Mammary epithelial cell (primary cell): ENCODE measurements around the gene OGDH.

Experiments
- EZH2 ChIP-seq: IDR thresholded peaks from 2 replicates; pipeline ENCODE4 v1.6.1; 2012; ENCODE audit warnings: low read length, inconsistent platforms, borderline replicate concordance
- TF ChIP-seq, protein P1 (sequence below), 2 donors: IDR thresholded peaks in 1 of 2; conservative IDR thresholded peaks in 1 of 2; 2 replicates each; pipeline ENCODE4 v1.5.1; 2011 to 2012; ENCODE audit warnings: inconsistent platforms in 2 of 2, low read length in 2 of 2, mild to moderate bottlenecking in 2 of 2, control low read depth in 1 of 2, low read depth in 1 of 2; ENCODE audit not compliant: insufficient read depth in 1 of 2; ENCODE audit errors: extremely low read depth in 1 of 2

DNA sequence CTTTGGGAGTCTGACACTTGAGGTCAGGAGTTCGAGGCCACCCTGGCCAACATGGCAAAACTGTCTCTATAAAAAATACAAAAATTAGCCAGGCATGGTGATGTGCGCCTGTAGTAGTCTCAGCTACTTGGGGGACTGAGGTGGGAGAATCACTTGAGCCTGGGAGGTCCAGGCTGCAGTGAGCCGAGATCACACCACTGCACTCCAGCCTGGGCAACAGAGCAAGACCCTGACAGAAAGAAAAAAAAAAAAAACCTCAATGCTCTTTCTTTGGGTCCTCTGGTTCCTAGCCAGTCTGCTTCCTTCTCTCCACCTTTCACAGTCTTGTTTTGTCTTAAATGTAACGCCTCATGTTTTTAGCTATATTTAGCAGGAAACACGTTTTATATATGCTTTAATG lies 9.4 kb downstream of the OGDH start:
- TF ChIP-seq, protein P1, sequence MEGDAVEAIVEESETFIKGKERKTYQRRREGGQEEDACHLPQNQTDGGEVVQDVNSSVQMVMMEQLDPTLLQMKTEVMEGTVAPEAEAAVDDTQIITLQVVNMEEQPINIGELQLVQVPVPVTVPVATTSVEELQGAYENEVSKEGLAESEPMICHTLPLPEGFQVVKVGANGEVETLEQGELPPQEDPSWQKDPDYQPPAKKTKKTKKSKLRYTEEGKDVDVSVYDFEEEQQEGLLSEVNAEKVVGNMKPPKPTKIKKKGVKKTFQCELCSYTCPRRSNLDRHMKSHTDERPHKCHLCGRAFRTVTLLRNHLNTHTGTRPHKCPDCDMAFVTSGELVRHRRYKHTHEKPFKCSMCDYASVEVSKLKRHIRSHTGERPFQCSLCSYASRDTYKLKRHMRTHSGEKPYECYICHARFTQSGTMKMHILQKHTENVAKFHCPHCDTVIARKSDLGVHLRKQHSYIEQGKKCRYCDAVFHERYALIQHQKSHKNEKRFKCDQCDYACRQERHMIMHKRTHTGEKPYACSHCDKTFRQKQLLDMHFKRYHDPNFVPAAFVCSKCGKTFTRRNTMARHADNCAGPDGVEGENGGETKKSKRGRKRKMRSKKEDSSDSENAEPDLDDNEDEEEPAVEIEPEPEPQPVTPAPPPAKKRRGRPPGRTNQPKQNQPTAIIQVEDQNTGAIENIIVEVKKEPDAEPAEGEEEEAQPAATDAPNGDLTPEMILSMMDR (conservative IDR thresholded peaks at IDR 0.05 in 1 of 2, IDR thresholded peaks at IDR 0.05 in 1 of 2; ENCODE audit: extremely low read depth in 1 of 2, insufficient read depth in 1 of 2, low read depth in 1 of 2, low read length in 2 of 2) = no peak
- TF ChIP-seq EZH2 = no peak
